T follicular helper cell (primary cell): ENCODE measurements around the gene FAF1.

Experiments
- DNase-seq: peaks from one replicate; pipeline ENCODE4 v3.0.0-alpha.2; 2020; ENCODE audit warnings: low read depth

Gene FAF1

DNA sequence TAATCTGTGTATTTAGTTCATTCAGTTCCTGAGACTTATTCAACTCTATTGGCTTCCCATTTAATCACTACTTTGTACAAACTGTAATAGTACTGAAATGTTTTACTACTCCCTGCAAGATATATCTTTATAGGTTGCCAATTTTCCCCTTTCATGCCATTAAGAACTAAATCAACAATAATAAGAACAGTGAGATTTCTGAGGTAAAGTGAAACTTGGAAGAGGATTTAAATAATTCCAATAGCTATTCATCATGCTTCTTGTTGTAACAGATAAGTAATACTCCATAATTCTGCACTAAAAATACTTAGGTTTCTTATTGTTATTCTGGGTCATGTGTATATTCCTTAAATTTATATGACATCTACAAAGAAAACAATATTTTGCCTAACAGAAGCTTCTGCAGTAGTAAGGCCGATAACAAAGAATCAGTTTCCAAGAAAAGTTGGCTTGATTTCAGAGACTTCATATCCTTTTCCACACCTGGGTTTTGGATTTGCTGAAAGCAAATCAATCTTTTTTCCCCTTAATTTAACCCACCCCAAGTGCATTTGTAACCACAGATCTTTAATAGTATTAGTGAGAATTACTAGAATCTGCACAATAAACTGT, 258.3 kb downstream of the FAF1 start:
- DNase-seq, result no peak

DNA sequence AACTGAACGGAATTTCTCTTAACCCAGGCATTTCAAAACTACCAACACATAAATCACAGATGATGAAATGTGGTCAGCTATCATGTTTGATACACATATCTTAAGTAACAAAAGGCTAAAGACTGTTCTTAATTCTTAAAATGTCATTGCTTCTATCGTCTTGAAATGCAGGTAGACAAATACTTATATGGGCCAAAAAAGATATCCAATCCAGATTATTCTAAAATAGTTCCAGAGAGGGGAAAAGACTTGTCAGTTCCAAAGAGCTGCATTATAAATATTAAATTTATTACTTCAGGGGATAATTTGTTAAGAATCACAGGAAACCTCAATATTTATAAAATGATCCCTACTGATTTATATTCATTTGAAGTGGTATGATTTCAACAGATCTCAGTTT, 259.4 kb downstream of the FAF1 start:
- DNase-seq, result no peak

DNA sequence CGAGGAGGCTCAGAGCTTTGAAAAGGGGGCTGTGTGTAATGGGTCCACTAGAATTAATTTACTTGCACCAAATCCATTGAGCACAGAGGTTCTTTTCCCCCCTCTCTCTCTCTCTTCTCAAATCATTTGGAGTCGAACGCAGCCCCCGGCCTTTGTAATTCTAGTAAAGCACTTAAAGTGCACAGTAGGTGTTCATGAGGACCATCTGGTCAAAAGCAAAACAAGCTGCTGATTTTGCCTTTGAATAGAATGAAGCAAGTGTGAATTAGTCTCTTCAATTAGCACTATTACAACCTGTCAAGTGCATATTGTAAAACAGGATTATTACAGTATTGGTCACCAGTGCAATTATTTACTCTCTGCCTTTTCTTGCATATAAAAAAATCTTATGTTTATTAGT, 259.9 kb downstream of the FAF1 start:
- DNase-seq, result no peak

DNA sequence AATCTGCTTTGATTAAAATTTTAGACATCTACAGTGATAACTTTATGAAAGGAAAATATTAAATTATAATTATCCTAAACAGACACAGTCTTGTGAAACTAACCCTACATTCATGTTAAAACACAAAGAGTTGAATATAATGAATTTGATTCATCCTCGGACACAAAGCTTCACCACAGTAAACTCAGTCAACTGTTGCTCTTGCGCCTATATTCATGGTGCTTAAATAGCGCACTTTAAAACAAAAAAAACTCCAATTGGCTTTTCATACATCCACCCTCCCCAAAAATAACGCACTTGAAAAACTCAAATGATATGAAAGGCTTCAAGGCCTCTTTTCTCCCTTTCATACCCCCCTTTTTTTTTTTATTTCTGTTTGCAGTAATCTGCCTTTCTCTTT, 260.3 kb downstream of the FAF1 start:
- no peak for DNase-seq

DNA sequence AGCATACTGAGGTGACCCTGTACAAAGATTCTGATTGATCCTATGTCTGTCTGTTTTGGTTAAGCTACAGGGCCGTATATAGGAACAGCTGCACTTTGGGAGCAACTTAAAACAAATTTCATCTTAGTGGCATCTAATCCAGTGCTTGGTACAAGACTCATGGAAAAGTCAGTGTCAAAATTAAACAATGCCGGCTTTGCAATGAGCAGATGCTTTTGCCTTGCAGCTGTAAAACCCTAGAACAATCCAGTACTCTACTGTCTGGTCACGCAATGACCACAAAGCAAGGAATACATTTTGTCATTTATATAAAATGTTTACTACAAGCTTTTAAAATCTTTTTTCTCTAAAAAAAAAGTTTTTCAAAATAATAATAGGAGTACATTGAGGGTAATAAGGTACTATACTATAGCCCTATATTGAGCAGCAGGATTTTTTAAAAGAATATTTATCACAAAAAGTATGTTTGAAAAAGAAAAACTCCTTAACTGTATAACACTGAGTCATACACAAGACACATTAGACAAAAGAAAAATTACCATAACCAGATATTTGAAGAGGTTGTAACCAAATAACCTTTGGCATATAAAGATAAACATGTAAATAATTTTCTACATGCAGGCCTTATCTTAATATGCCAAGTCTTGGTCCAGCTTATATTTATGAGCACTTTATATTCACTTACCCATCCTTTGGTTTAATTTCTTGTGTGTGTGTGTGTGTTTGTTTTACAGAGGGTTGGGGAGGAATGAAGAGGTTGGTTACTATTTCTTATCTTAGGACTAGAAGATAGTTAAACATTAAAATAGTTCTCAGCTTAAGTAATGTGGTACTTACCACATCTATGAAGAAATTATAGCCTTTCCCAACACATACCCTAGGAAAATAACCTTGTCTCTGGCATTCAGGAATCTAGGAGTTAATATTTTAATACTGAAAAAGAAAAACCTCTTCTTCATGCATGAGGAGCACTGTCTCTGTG, 262.3 kb downstream of the FAF1 start:
- no peak for DNase-seq

DNA sequence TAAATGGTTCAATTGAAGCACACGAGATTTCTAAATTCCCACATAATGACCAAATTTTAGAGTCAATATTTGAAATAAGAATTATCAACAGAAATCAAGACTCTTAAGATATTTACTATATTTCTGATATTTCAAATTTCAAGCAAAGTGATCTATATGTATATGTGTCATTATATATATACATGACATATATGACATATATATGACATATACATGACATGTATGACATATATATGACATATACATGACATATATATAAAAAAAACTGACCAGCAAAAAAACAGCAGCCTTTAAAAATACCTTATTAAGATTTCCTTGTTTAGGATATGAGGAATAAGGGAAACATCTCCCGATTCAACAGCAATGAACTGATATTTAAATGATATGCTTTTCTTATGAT, 266.2 kb downstream of the FAF1 start:
- no peak for DNase-seq

DNA sequence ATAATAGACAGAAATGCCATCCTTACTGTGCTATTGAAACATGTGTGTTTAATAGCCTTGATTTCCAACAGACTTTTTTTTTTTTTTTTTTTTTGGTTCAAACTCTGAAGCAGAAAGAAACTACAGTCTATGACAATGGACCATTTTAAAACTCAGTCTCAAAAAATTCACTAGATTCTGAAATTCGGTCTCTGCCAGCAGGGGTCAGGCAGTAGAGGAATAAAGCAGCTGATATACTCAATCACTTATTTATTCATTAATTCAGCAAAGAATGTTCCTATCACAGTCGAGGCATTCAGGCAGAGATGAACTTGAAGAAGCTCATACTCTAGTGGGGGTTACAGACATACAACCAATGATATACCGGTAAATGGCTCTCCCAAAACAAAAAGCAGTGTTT, 275.9 kb downstream of the FAF1 start:
- DNase-seq, result no peak

DNA sequence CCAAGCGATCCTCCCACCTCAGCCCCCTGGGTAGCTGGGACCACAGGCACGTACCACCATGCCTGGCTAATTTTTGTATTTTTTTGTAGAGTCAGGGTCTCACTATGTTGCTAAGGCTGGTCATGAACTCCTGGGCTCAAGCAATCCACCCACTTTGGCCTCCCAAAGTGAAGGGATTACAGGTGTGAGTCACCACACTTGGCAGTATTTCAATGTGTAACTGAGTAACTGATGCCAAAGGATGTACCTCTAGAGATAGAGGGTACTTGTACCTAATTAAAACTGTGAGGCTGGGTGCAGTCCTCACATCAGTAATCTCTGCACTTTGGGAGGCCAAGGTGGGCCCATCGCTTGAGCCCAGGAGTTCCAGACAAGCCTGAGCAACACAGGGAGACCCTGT, 278.1 kb downstream of the FAF1 start:
- DNase-seq, result no peak

DNA sequence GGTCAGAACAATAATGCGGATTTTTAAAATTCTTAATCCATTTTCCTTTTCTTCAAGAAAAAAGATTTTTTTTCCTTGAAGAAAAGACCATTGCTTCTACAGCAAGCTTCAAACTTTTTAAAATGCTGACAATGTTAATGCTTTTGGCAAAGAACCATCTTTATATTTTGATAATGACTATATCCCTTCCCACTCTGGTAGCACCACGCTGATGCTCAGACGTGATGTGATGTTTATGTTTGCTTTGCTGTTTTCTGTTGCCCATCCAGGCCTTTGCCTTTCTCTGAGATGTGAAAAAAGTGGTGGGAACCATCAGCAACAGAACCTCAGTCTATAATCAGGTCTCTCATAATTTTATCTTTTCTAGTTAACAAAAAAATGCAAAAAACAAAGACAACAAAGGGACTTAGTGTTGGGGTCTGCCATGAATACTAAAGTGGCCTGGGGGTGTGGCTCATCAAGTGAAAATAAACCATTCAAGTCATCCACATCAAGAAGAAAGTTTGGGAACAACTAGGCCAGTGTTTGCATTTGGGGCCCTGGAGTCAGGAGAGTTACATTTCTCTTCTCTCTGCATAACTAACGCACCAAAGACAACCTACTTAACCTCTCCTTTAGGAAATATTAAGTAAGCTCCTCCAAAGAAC, 292.2 kb downstream of the FAF1 start:
- no peak for DNase-seq

DNA sequence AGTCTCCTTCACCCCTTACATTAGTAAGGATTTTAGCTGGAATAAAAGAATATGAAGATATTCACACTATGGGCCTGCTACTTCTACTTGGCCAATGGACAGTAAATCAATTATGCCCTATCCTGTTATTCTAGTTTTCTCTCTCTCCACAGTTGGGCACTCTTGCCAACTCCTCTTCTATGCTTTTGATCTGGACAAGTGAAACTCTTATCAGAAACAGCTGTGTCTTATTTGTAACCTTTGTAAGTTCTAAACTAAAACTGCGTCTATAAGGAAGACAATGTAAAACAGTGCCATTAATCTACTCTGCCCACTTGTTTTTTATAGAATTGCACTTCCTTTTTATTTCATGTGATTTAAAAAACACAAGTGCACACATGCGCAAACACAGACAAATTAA, 292.8 kb downstream of the FAF1 start:
- no peak for DNase-seq

DNA sequence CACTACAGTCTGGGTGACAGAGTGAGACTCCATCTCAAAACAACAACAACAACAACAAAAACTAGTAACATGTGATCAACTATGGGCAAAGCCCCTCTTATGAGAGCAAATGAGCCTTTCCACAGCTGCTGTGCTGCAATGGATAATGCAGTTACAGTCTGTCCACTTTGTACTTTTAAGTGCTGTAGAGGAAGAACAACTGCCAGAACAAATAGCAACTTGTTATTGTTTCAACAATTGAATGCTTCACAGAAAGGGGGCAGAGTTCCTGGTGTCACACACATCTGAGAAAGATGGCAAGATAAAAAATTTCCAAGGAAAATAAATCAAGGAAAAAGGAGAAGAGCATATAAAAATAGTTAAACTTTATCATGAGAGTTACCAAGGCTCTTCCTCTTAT, 293.2 kb downstream of the FAF1 start:
- DNase-seq, result no peak

DNA sequence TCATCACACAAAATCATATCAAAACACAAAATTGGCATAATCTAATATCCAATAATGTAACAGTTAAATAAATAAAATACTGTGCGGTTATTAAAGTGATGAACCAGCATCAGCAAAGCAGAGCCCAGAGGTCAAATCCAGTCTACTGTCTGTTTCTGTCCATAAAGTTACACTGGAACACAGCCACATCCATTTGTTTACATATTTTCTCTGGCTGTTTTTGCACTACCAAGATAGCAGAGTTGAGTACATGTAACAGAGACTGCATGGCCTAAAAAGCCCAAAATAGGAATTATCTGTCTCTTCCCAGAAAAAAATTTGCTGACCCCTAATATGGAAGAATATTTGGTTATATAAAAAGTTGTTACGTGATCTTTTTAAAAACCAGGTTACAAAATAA, 294.7 kb downstream of the FAF1 start:
- DNase-seq, result no peak

DNA sequence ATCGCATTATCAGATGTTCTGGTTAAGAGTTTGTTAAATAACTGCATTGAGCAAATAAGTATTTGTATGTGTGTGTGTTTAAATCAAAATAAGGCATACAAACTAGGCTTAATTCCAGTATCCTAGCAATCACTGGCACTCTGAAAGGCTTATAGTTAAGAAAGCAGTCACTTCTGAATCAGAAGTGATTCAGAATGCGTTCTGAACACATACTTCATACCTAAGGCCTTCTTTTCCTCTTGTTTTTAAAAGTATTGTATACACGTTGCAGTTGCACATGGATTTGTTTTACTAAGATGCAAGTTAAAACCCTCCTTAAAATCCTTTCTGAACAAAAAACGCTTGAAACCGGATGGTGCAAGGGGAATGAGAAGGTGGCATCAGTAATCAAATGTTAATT, 298.4 kb downstream of the FAF1 start:
- no peak for DNase-seq

DNA sequence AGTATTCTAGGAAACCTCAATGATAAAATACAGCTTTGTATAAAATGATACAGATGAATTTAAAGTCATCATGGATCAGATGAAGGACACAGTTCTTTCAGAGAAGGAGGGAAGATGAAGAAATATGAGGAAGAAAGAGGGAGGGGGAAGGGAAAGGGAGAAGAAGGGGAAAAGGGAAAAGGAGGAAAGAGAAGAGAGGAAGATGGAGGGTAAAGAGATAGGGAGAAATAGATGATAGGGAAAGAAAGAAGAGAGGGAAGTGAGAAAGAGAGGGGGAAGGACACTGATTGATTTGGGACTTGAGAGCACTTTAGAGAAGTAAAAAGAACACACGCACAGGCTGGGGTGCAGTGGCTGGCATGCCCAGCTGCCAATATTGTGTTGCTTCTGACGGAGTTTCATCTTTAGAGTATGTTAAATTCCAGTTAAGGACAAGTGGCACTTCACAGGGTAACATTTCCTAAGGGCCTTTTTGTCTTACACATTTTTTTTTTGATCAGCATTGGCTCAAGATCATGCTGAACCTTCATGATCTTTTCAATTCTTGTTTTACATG, 300.9 kb downstream of the FAF1 start:
- no peak for DNase-seq

DNA sequence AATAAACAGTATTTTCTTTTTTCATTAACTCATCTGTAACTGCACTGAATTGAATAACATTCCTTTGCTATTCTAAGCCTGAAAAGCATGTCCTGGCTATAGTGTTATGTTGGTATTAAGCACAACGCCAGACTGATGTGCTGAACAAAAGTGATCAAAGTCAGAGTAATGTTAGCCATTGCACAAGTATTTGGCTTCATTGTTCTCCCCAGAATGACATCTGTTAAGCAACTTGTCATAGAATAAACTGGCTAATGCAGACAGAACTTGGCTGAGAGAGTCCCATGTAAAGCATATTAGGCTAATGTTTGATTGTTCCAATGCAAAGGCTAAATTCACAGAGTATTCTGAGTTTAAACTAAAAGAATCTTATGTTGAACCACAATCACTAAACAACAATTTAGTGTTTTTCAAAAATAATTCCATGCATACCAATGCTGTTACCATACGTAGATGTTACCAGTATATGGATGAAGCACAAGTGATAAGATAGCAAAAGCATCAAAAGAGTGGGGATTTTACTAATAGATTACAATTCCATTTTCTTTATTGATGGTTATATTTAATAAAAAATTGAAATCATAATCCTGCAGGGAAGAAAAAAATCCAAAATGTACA, 301.5 kb downstream of the FAF1 start:
- DNase-seq, result no peak

DNA sequence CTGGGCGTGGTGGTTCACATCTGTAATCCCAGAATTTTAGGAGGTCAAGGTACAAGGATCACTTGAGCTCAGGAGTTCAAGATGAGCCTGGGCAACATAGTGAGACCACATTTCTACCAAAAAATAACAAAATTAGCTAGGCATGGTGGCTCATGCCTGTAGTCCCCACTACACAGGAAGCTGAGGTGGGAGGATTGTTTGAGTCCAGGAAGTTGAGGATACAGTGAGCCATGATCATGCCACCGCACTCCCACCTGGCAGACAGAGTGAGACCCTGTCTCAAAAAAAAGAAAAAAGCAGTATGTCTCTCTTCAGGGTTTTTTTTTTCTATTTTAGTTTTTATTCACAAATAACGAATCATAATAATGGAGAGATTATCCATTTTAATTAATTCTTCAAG, 303.1 kb downstream of the FAF1 start:
- no peak for DNase-seq

DNA sequence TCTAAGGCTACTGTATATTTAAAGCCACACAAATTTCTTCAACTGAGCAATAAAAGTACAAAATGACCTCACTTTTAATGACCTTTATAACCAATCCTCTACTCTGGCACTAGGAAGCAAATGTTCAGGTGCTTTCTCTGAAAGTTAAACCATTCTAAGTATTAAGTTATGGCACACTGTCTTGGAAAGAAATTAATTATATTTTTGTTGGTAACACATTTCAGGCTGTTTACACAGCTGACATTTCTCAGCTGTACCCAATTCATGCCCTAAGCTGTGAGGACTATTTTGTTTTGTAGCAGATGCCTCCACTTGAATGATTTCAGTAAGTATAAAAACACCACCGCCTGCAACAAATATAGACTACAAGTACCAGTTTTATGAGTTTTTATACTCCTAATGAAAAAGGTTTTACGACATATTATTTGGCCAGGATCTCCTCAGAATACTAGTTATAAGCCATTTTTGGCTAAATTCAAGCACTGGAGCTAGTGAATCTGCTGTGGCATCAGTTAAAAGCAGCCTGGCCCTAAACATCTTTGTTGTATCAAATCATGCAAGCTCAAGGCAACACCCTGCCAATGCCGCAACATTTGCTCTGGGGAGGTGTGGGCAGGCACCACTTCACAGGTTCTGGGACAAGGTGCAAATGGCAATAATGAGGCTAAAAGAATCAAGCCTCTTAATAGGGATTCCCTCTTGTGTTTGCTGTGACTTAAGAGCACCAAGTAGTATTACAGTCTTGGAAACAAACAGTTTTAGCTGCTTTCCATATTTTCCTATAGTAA, 308.4 kb downstream of the FAF1 start:
- DNase-seq, result no peak

DNA sequence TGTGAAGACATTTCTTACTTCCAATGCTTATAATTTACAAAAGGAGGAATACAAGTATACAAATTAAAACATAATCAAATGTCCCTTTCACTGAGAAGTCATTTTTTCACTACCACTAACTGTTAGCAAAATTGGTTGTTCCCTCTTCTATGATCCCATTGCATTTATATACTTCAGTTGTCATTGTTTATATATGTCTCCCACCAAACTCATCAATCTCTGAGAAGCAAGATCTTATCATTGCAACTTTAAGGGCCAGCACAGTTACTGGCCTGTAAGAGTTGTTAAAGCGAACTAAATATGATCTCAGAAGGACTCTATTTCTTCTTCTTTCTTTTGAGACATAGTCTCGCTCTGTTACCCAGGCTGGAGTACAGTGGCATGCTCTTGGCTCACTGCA, 313.5 kb downstream of the FAF1 start:
- no peak for DNase-seq

DNA sequence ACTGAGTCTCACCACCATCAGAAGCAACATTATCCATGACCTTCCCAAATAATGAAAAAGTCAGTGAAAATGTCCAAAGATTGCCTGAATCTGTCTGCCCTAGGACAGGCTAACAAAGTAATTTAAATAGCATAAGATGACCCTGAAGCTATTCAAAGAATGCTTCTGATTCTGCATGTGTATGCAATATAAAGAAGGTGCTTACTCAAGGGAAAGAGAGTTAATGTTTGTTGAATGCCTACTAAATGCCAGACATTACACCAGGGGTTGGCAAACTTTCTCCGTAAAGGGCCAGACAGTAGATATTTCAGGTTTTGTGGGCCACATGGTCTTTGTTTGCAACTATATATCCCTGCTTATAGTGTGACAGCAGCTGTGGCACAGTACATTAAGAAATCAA, 314.9 kb downstream of the FAF1 start:
- no peak for DNase-seq

DNA sequence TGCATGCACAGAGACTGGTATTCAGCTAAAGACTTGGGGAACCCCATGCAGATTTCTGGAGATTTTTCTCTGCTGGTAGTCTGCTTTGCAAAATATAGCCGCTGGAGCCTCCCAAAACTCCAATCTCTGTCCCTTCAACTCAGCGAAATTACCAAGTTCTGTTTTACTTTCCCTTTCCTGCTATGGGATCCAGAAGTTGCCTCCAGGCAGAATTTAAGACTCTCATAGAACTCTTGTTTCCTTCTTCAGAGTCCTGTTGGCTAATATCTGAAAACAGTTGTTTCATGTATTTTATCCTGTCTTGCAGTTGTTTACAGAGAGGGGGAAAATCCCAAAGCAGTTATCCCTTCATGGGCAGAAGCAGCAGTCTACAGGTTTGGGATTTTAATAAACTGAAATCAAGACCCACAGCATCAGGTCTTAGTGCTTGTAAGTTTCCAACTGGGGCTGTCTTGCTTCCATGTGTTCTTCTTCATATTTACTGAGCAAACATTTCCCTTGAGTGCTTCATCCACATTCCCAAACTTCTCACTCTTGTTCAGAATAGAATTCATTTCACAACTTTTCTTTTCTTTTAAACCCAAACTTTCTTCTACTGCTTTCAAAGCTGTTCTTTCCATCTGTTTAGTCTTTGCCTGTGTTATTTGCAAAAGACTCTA, 315.5 kb downstream of the FAF1 start:
- DNase-seq, result no peak

DNA sequence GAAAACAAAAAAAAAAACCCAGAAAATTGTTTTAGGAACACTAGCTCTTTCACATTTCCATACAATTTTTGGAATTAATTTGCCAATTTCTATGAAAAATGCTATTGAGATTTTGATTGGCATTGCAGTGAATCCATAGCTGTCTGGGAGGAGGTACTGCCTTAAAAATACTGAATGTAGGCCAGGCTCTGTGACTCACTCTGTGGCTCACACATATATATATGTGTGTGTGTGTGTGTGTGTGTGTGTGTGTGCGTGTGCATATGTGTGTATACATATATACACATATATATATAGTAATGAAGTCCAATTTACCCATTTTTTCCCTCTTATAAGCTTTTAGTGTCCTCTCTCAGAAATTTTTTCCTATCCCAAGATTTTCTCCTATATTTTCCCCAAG, 322.6 kb downstream of the FAF1 start:
- DNase-seq, result no peak
